RPMI7951 (cell line): ENCODE results near the gene TBK1. TPM values are rescaled to one million over a fixed set of nuclear protein-coding genes. Genes with fewer than 3 reads are reported as not detected.

ENCODE experiments used
- DNase-seq: peaks from one replicate; pipeline ENCODE4 v3.0.0-alpha.2; 2012; ENCODE audit warnings: low read depth
- total RNA-seq: library from RNA; depleted of rRNA; stranded (reverse); fragments of >200 nt; shearing (Covaris generic); gene quantifications from 2 replicates; pipeline ENCODE4 v1.2.3, GENCODE V29; 2014; rRNA removed

The TBK1 gene
- total RNA-seq, 1 experiment from 2014 or later, result 32.1 TPM

GRCh38 chr12:64545081-64545382 is 93.1 kb downstream of the TBK1 start:
- DNase-seq, result no peak

DNA sequence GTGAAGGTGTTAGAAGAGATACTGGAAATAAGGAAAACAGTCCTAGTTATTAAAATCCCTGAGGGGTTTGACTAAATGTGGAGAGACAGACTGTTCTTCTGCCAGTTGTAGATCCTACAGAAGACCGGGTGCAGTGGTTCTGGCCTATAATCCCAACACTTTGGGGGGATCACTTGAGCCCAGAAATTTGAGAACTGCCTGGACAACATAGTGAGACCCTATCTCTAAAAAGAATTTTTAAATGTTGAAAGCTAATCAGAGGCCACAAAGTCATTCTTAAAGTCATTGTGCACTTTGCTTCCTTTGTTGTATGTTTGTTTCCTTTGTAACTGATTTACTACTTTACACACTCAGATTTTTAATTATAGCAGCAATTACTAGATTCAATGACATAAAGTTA is 97.2 kb downstream of the TBK1 start:
- DNase-seq, result no peak

- no peak for DNase-seq
Measured at GRCh38 chr12:64550755-64551154, 98.8 kb downstream of the TBK1 start.

DNA sequence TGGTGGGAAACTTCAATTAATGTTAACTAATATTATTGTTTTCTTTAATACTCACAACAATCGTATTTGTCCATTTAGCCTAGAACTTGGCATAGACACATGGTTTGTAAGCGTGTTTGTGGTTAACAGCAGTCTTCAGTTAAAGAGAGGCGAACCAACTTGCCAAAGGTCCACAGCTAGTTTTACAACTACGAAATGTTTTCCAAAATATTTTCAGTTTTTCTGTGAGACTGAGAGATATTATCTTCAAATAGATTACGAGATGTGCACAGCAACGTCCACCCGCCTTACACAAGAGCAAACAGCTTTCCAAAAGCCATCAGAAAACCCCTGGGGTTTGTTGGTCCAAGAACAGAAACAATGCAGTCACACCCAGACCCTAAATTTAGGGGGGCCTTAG is 99.8 kb downstream of the TBK1 start:
- DNase-seq, result no peak

Other genes starting within 250 kb of the TBK1 start
- 3.9 and 10.2 TPM in 2 replicates for gene KICS2, start 229.8 kb upstream of the TBK1 start, total RNA-seq
- under 0.01 TPM in 1 of 2 replicates, not detected in the other for gene C12orf56, start 61.4 kb upstream of the TBK1 start, total RNA-seq
- gene XPOT, start 47.7 kb upstream of the TBK1 start, total RNA-seq, result 63.8 and 74.0 TPM in 2 replicates
- 12.4 and 15.2 TPM in 2 replicates for gene RASSF3, start 158.4 kb downstream of the TBK1 start, total RNA-seq